Esophagus squamous epithelium (tissue), 4 donors: Measurements from ENCODE around the gene RASL11B.

ENCODE experiments used
- CTCF ChIP-seq, 6 experiments: fragments of 450-650 bp in 4 of 6; fragments of 200-600 bp in 2 of 6; sonication (generic) in 2 of 6; IDR thresholded peaks; one replicate each; pipeline ENCODE4 v1.5.1; 2016 to 2019; ENCODE audit warnings: antibody characterized with exemption in 6 of 6, mild to moderate bottlenecking in 4 of 6, moderate library complexity in 4 of 6
- POLR2A ChIP-seq, 4 donors: fragments of 450-650 bp; IDR thresholded peaks; one replicate each; pipeline ENCODE4 v1.6.1; 2017; ENCODE audit warnings: antibody characterized with exemption in 4 of 4, mild to moderate bottlenecking in 4 of 4, moderate library complexity in 3 of 4

GRCh38 chr4:52836678-52837077 lies 25.4 kb upstream of the RASL11B start:
- TF ChIP-seq POLR2A (IDR thresholded peaks at IDR 0.05) (no peak), CTCF (IDR thresholded peaks at IDR 0.05) (no peak)
